ENCODE data around the gene TBX1. TPM values are rescaled to one million over a fixed set of nuclear protein-coding genes. Genes with fewer than 3 reads are reported as not detected.

Gene TBX1
- total RNA-seq, 1 donor from 2014 or later, result 6.8 TPM

GRCh38 chr22:19716829-19717105, 43.8 kb upstream of the TBX1 start:
- DNase-seq (ENCODE audit: low read depth) (no peak), FAIRE-seq (no peak)
- Mint-ChIP-seq H3K27me3 (ENCODE audit: low read depth, unreplicated experiment) (peaks cover 51% of the 10 kb centered on the region), H3K9me3 (ENCODE audit: unreplicated experiment) (peaks cover 6% of the 10 kb centered on the region), H3K27ac (ENCODE audit: unreplicated experiment) (no peak overlapping the region), H3K4me1 (ENCODE audit: low read depth, unreplicated experiment) (peaks cover 2% of the 10 kb centered on the region), H3K4me3 (ENCODE audit: unreplicated experiment) (no peak overlapping the region), H3K36me3 (ENCODE audit: low read depth, unreplicated experiment) (peaks cover 11% of the 10 kb centered on the region)
- Histone ChIP-seq H3K27ac (ENCODE audit: low read depth, low read length) (no peak overlapping the region), H3K27me3 (ENCODE audit: insufficient read depth, low read length) (no peaks in the 10 kb centered on the region), H4K20me1 (ENCODE audit: insufficient read depth, low read length) (peaks cover 40% of the 10 kb centered on the region), H3K9me3 (ENCODE audit: insufficient read depth, low read depth, low read length) (no peaks in the 10 kb centered on the region), H3K79me2 (ENCODE audit: insufficient read depth, low read length) (peaks cover 23% of the 10 kb centered on the region), H2AFZ (ENCODE audit: low read depth, low read length) (no peak overlapping the region), H3K9ac (ENCODE audit: low read length) (no peak overlapping the region), H3K4me2 (ENCODE audit: low read length) (no peak overlapping the region), H3K4me3 (ENCODE audit: insufficient read depth, low read depth, low read length) (no peak overlapping the region), H3K36me3 (ENCODE audit: insufficient read depth, low read length) (peaks cover 5% of the 10 kb centered on the region), H3K4me1 (ENCODE audit: insufficient read depth, low read length) (peaks cover 19% of the 10 kb centered on the region)
- TF ChIP-seq EZH2 (IDR thresholded peaks at IDR 0.05; ENCODE audit: insufficient read depth, low read length), result no peak
- TF ChIP-seq CTCF (IDR thresholded peaks at IDR 0.05; ENCODE audit: insufficient read depth, low read depth, low read length), result no peak

GRCh38 chr22:19717181-19717580, 43.4 kb upstream of the TBX1 start:
- H3K4me1 Mint-ChIP-seq (ENCODE audit: low read depth, unreplicated experiment), result peaks cover 2% of the 10 kb centered on the region
- H3K9me3 Mint-ChIP-seq (ENCODE audit: unreplicated experiment), result peaks cover 6% of the 10 kb centered on the region
- H3K4me2 ChIP-seq (ENCODE audit: low read length), result peak overlapping the region; percentile 92
- H3K36me3 Mint-ChIP-seq (ENCODE audit: low read depth, unreplicated experiment), result peaks cover 11% of the 10 kb centered on the region
- H3K79me2 ChIP-seq (ENCODE audit: insufficient read depth, low read length), result peaks cover 23% of the 10 kb centered on the region
- no peak overlapping the region for H3K4me3 ChIP-seq (ENCODE audit: insufficient read depth, low read depth, low read length)
- no peak overlapping the region for H3K4me3 Mint-ChIP-seq (ENCODE audit: unreplicated experiment)
- H3K27ac ChIP-seq (ENCODE audit: low read depth, low read length), result no peak overlapping the region
- H3K27ac Mint-ChIP-seq (ENCODE audit: unreplicated experiment), result no peak overlapping the region
- no peak for FAIRE-seq
- H3K27me3 Mint-ChIP-seq (ENCODE audit: low read depth, unreplicated experiment), result peaks cover 48% of the 10 kb centered on the region
- no peak overlapping the region for H2AFZ ChIP-seq (ENCODE audit: low read depth, low read length)
- H3K4me1 ChIP-seq (ENCODE audit: insufficient read depth, low read length), result peaks cover 19% of the 10 kb centered on the region
- H3K9me3 ChIP-seq (ENCODE audit: insufficient read depth, low read depth, low read length), result no peaks in the 10 kb centered on the region
- H3K27me3 ChIP-seq (ENCODE audit: insufficient read depth, low read length), result no peaks in the 10 kb centered on the region
- peaks cover 40% of the 10 kb centered on the region for H4K20me1 ChIP-seq (ENCODE audit: insufficient read depth, low read length)
- TF ChIP-seq EZH2 (IDR thresholded peaks at IDR 0.05; ENCODE audit: insufficient read depth, low read length) (no peak), CTCF (IDR thresholded peaks at IDR 0.05; ENCODE audit: insufficient read depth, low read depth, low read length) (no peak)
- DNase-seq (ENCODE audit: low read depth), result no peak
- H3K36me3 ChIP-seq (ENCODE audit: insufficient read depth, low read length), result peaks cover 5% of the 10 kb centered on the region
- no peak overlapping the region for H3K9ac ChIP-seq (ENCODE audit: low read length)

GRCh38 chr22:19717691-19718455, 42.7 kb upstream of the TBX1 start:
- Mint-ChIP-seq H3K9me3 (ENCODE audit: unreplicated experiment) (peaks cover 6% of the 10 kb centered on the region), H3K4me3 (ENCODE audit: unreplicated experiment) (peak overlapping the region; percentile 77), H3K36me3 (ENCODE audit: low read depth, unreplicated experiment) (peaks cover 11% of the 10 kb centered on the region), H3K27me3 (ENCODE audit: low read depth, unreplicated experiment) (peaks cover 43% of the 10 kb centered on the region), H3K27ac (ENCODE audit: unreplicated experiment) (peak overlapping the region; percentile 41), H3K4me1 (ENCODE audit: low read depth, unreplicated experiment) (peaks cover 2% of the 10 kb centered on the region)
- no peak for TF ChIP-seq EZH2 (IDR thresholded peaks at IDR 0.05; ENCODE audit: insufficient read depth, low read length)
- peak; percentile 33 for TF ChIP-seq CTCF (IDR thresholded peaks at IDR 0.05; ENCODE audit: insufficient read depth, low read depth, low read length)
- Histone ChIP-seq H3K9me3 (ENCODE audit: insufficient read depth, low read depth, low read length) (no peaks in the 10 kb centered on the region), H3K9ac (ENCODE audit: low read length) (peak overlapping the region; percentile 78), H3K36me3 (ENCODE audit: insufficient read depth, low read length) (peaks cover 5% of the 10 kb centered on the region), H3K27ac (ENCODE audit: low read depth, low read length) (no peak overlapping the region), H3K27me3 (ENCODE audit: insufficient read depth, low read length) (no peaks in the 10 kb centered on the region), H3K4me3 (ENCODE audit: insufficient read depth, low read depth, low read length) (peak overlapping the region; percentile 63), H3K79me2 (ENCODE audit: insufficient read depth, low read length) (peaks cover 23% of the 10 kb centered on the region), H2AFZ (ENCODE audit: low read depth, low read length) (peak overlapping the region; percentile 90), H3K4me2 (ENCODE audit: low read length) (peak overlapping the region; percentile 92), H3K4me1 (ENCODE audit: insufficient read depth, low read length) (peaks cover 19% of the 10 kb centered on the region), H4K20me1 (ENCODE audit: insufficient read depth, low read length) (peaks cover 46% of the 10 kb centered on the region)
- FAIRE-seq (no peak), DNase-seq (ENCODE audit: low read depth) (peak; percentile 21)

All from astrocyte (in vitro differentiated cells and primary cell).